ENCODE measurements around the gene TACC2. TPM values are rescaled to one million over a fixed set of nuclear protein-coding genes. Genes with fewer than 3 reads are reported as not detected.

The TACC2 gene
- total and polyA plus RNA-seq, 9 of the 15 experiments (the other 6 are each of a cell fraction or from before 2014, with no cell fraction given): under 0.01 to 0.35 (median 0.03) TPM; not detected in 6

GRCh38 chr10:122297583-122297982, 308.6 kb downstream of the TACC2 start:
- H4K20me1 ChIP-seq (replicated peaks; ENCODE audit: control insufficient read depth, insufficient read depth, low read length): no peaks in the 10 kb centered on the region
- no peaks in the 10 kb centered on the region for H3K36me3 ChIP-seq (ENCODE audit: control insufficient read depth, insufficient read depth, low read length)
- ATAC-seq: no peak
- H3K9me3 ChIP-seq (replicated peaks; ENCODE audit: control insufficient read depth, insufficient read depth, low read depth, low read length): no peaks in the 10 kb centered on the region
- H3K4me3 ChIP-seq: no peak overlapping the region
- H3K4me1 ChIP-seq (replicated peaks in 1 of 2; ENCODE audit: control insufficient read depth in 2 of 2, insufficient read depth in 2 of 2, low read length in 2 of 2): no peaks in the 10 kb centered on the region
- no peaks in the 10 kb centered on the region; a peak in 1 of 5 replicates for H3K27me3 ChIP-seq (ENCODE audit: control insufficient read depth in 2 of 2, insufficient read depth in 2 of 2, low read length in 2 of 2)
- ChIA-PET POLR2A (no interaction called here), CTCF (ENCODE audit: low intra/inter-chr PET ratio) (interaction anchor here (1.6 to 1.9 kb wide), 2 partner anchors 138 to 268 kb away, joined by 4 to 21 read pairs; no protein-coding TSS in a partner anchor)
- WGBS (ENCODE audit: insufficient coverage, low coverage, missing lambda C conversion rate): 0% methylated on average over 8 of the region's 8 CpGs
- no peak overlapping the region for H3K27ac ChIP-seq (ENCODE audit: extremely low read depth, low read depth, low read length)
- no peak overlapping the region for H2AFZ ChIP-seq (ENCODE audit: low read depth, low read length)
- in situ Hi-C loops (cut with MboI) (no loop called here), intact Hi-C loops (cut with micrococcal nuclease) (loop anchor here (5.0 kb wide), 1 partner anchor 270 kb away; no protein-coding TSS in a partner anchor)
- no peak for DNase-seq (ENCODE audit: extremely low read depth in 1 of 4, low spot score in 3 of 4)
- no peak overlapping the region for H3K4me2 ChIP-seq (ENCODE audit: insufficient read depth, low read length)
- no TSS peak for BruUV-seq (replicated peaks)
- H3K9ac ChIP-seq (ENCODE audit: insufficient read depth in 1 of 2, low read depth in 2 of 2, low read length in 2 of 2): no peak overlapping the region
- TF ChIP-seq MAZ (CRISPR knock-in tag; conservative IDR thresholded peaks at IDR 0.05 in 1 of 2, IDR thresholded peaks at IDR 0.05 in 1 of 2) (no peak), MLX (CRISPR knock-in tag; conservative IDR thresholded peaks at IDR 0.05) (no peak), RBM25 (IDR thresholded peaks at IDR 0.05; ENCODE audit: low read depth, low read length, severe bottlenecking) (no peak), ZNF785 (CRISPR knock-in tag; IDR thresholded peaks at IDR 0.05) (no peak)
- no peaks in the 10 kb centered on the region for H3K9me1 ChIP-seq (ENCODE audit: control insufficient read depth, insufficient read depth, low read length)
- FAIRE-seq: no peak
- H3K79me2 ChIP-seq (ENCODE audit: control insufficient read depth, insufficient read depth, low read length): no peaks in the 10 kb centered on the region

GRCh38 chr10:122298206-122298597, 309.2 kb downstream of the TACC2 start:
- no peak overlapping the region for H3K27ac ChIP-seq (ENCODE audit: extremely low read depth, low read depth, low read length)
- no peak overlapping the region for H3K9ac ChIP-seq (ENCODE audit: insufficient read depth in 1 of 2, low read depth in 2 of 2, low read length in 2 of 2)
- H3K4me1 ChIP-seq (replicated peaks in 1 of 2; ENCODE audit: control insufficient read depth in 2 of 2, insufficient read depth in 2 of 2, low read length in 2 of 2): no peaks in the 10 kb centered on the region
- H3K4me2 ChIP-seq (ENCODE audit: insufficient read depth, low read length): no peak overlapping the region
- no TSS peak for BruUV-seq (replicated peaks)
- no peaks in the 10 kb centered on the region for H3K36me3 ChIP-seq (ENCODE audit: control insufficient read depth, insufficient read depth, low read length)
- TF ChIP-seq HDAC6 (IDR thresholded peaks at IDR 0.05; ENCODE audit: low read depth, low read length) (no peak), PREB (CRISPR knock-in tag; IDR thresholded peaks at IDR 0.05) (no peak), HCFC1 (IDR thresholded peaks at IDR 0.05; ENCODE audit: low read depth, low read length) (no peak), HMGXB4 (CRISPR knock-in tag; IDR thresholded peaks at IDR 0.05) (no peak)
- H3K79me2 ChIP-seq (ENCODE audit: control insufficient read depth, insufficient read depth, low read length): no peaks in the 10 kb centered on the region
- H3K4me3 ChIP-seq: no peak overlapping the region
- H2AFZ ChIP-seq (ENCODE audit: low read depth, low read length): no peak overlapping the region
- intact Hi-C loops (cut with micrococcal nuclease): loop anchor here (5.0 kb wide), 1 partner anchor 269 kb away; no protein-coding TSS in a partner anchor
- no peaks in the 10 kb centered on the region for H3K9me1 ChIP-seq (ENCODE audit: control insufficient read depth, insufficient read depth, low read length)
- ATAC-seq: no peak
- in situ Hi-C loops (cut with MboI): no loop called here
- ChIA-PET CTCF (ENCODE audit: low intra/inter-chr PET ratio) (interaction anchor here (1.6 to 1.9 kb wide), 2 partner anchors 137 to 267 kb away, joined by 4 to 21 read pairs; no protein-coding TSS in a partner anchor), POLR2A (interaction anchor here (0.9 to 1.0 kb wide), 2 partner anchors 11 to 135 kb away, joined by 3 to 4 read pairs; no protein-coding TSS in a partner anchor)
- 2% methylated on average over 6 of the region's 6 CpGs for WGBS (ENCODE audit: insufficient coverage, low coverage, missing lambda C conversion rate)
- no peak for DNase-seq (ENCODE audit: extremely low read depth in 1 of 4, low spot score in 3 of 4)
- no peaks in the 10 kb centered on the region for H4K20me1 ChIP-seq (replicated peaks; ENCODE audit: control insufficient read depth, insufficient read depth, low read length)
- FAIRE-seq: no peak
- no peaks in the 10 kb centered on the region for H3K9me3 ChIP-seq (replicated peaks; ENCODE audit: control insufficient read depth, insufficient read depth, low read depth, low read length)
- no peaks in the 10 kb centered on the region; a peak in 1 of 5 replicates for H3K27me3 ChIP-seq (ENCODE audit: control insufficient read depth in 2 of 2, insufficient read depth in 2 of 2, low read length in 2 of 2)
